AG04450 (cell line): Measurements from ENCODE around the gene HIVEP2. TPM values are rescaled to one million over a fixed set of nuclear protein-coding genes. Genes with fewer than 3 reads are reported as not detected.

Experiments
- CTCF ChIA-PET: fragments of 300-600, 350-600 bp; formaldehyde crosslinking; extraction: SDS; loops from one replicate; lab custom pipeline; 2022; ENCODE audit warnings: antibody characterized with exemption, inconsistent platforms; lab: Charles Lee
- POLR2A ChIA-PET: fragments of 350-600 bp; formaldehyde crosslinking; extraction: SDS; loops from one replicate; lab custom pipeline; 2021; ENCODE audit warnings: antibody characterized with exemption, inconsistent platforms; lab: Yijun Ruan, JAX
- DNase-seq: peaks from one replicate; pipeline ENCODE4 v3.0.0-alpha.2; 2011; ENCODE audit warnings: low read depth, low spot score
- H3K27ac ChIP-seq: one replicate; pipeline ENCODE4 v1.5.1; 2012; ENCODE audit warnings: low read depth, low read length, control low read depth
- H3K27me3 ChIP-seq: one replicate; pipeline ENCODE4 v1.6.0; 2012; ENCODE audit warnings: low read length; ENCODE audit not compliant: control insufficient read depth, insufficient read depth
- H3K4me3 ChIP-seq: 2 replicates; pipeline ENCODE4 v1.5.1; 2011; ENCODE audit warnings: mild to moderate bottlenecking, low read depth, low read length, control low read depth
- H3K9me3 ChIP-seq: 2 replicates; pipeline ENCODE4 v1.5.1; 2012; ENCODE audit warnings: low read length; ENCODE audit not compliant: control insufficient read depth, insufficient read depth
- polyA plus RNA-seq: library from polyadenylated mRNA; depleted of rRNA; stranded (reverse); fragments of >200 nt; gene quantifications from 2 replicates; pipeline ENCODE4 v1.2.3, GENCODE V29; 2011
- TF ChIP-seq, protein P1 (sequence below): IDR thresholded peaks from 2 replicates; pipeline ENCODE4 v1.5.1; 2011; ENCODE audit warnings: low read depth, low read length, control low read depth, inconsistent platforms

HIVEP2 gene
- polyA plus RNA-seq, 1 experiment: 4.9 TPM

- Histone ChIP-seq H3K27ac (no peak overlapping the region), H3K4me3 (no peak overlapping the region), H3K9me3 (no peaks in the 10 kb centered on the region), H3K27me3 (no peaks in the 10 kb centered on the region)
- DNase-seq: no peak
- CTCF ChIA-PET: no interaction called here
- TF ChIP-seq, protein P1, sequence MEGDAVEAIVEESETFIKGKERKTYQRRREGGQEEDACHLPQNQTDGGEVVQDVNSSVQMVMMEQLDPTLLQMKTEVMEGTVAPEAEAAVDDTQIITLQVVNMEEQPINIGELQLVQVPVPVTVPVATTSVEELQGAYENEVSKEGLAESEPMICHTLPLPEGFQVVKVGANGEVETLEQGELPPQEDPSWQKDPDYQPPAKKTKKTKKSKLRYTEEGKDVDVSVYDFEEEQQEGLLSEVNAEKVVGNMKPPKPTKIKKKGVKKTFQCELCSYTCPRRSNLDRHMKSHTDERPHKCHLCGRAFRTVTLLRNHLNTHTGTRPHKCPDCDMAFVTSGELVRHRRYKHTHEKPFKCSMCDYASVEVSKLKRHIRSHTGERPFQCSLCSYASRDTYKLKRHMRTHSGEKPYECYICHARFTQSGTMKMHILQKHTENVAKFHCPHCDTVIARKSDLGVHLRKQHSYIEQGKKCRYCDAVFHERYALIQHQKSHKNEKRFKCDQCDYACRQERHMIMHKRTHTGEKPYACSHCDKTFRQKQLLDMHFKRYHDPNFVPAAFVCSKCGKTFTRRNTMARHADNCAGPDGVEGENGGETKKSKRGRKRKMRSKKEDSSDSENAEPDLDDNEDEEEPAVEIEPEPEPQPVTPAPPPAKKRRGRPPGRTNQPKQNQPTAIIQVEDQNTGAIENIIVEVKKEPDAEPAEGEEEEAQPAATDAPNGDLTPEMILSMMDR: no peak
- POLR2A ChIA-PET: no interaction called here
Observed at GRCh38 chr6:142932889-142933288, 12.1 kb downstream of the HIVEP2 start.

- ChIA-PET CTCF (no interaction called here), POLR2A (no interaction called here)
- Histone ChIP-seq H3K27ac (no peak overlapping the region), H3K27me3 (no peaks in the 10 kb centered on the region), H3K4me3 (no peak overlapping the region), H3K9me3 (no peaks in the 10 kb centered on the region)
- TF ChIP-seq, protein P1: no peak
- no peak for DNase-seq
Observed at GRCh38 chr6:142929751-142930358, 15.1 kb downstream of the HIVEP2 start.

DNA sequence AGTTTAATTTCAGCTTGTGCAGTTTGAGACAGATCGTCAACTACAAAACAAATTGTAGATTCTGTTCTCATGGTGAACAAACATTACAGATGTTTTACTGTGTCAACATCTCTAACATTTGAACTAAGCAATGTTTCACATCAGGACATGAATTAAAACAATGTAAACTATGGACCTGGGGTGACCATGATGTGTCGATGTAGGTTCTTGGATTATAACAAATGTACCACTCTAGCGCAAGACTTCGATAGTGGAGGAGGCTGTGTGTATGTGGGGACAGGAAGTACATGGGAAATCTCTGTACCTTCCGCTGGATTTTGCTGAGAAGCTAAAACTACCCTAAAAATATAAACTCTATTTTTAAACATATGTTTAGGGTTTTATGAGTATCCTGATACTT, 17.1 kb downstream of the HIVEP2 start:
- TF ChIP-seq, protein P1: no peak
- Histone ChIP-seq H3K9me3 (no peaks in the 10 kb centered on the region), H3K27ac (no peak overlapping the region), H3K4me3 (no peak overlapping the region), H3K27me3 (no peaks in the 10 kb centered on the region)
- DNase-seq: no peak
- CTCF ChIA-PET: no interaction called here
- POLR2A ChIA-PET: no interaction called here

GRCh38 chr6:142927271-142927580, 17.8 kb downstream of the HIVEP2 start:
- Histone ChIP-seq H3K9me3 (no peaks in the 10 kb centered on the region), H3K27ac (peak overlapping the region; percentile 73), H3K4me3 (peak overlapping the region; percentile 64), H3K27me3 (no peaks in the 10 kb centered on the region)
- no peak for DNase-seq
- CTCF ChIA-PET: no interaction called here
- POLR2A ChIA-PET: interaction anchor here (1.0 to 2.5 kb wide), 2 partner anchors 18 to 500 kb away, joined by 3 to 9 read pairs; partner anchors contain the start of gene HIVEP2
- TF ChIP-seq, protein P1: no peak

- CTCF ChIA-PET: interaction anchor here (0.6 to 0.8 kb wide), 2 partner anchors 9 to 191 kb away, joined by 3 read pairs; no protein-coding TSS in a partner anchor
- DNase-seq: no peak
- Histone ChIP-seq H3K9me3 (no peaks in the 10 kb centered on the region), H3K27ac (peak overlapping the region; percentile 82), H3K4me3 (peak overlapping the region; percentile 64), H3K27me3 (no peaks in the 10 kb centered on the region)
- TF ChIP-seq, protein P1: no peak
- POLR2A ChIA-PET: interaction anchor here (0.7 to 2.5 kb wide), 3 partner anchors 19 to 501 kb away, joined by 3 to 9 read pairs (median 3); partner anchors contain the start of gene HIVEP2
Observed at GRCh38 chr6:142926494-142927270, 18.3 kb downstream of the HIVEP2 start.
